Myometrial cell (primary cell): ENCODE results near the gene FRY. TPM values are rescaled to one million over a fixed set of nuclear protein-coding genes. Genes with fewer than 3 reads are reported as not detected.

Source experiments
- total RNA-seq: library from RNA; depleted of rRNA; stranded (reverse); fragments of >200 nt; gene quantifications from 2 replicates; pipeline ENCODE4 v1.2.3, GENCODE V29; 2015

Gene FRY
- total RNA-seq, result 7.5 and 24.8 TPM in 2 replicates

GRCh38 chr13:32031025-32031814, at the start of gene FRY:
FRY (plus strand) TSS chr13:32031774; CDS start chr13:32031796, 22 bp downstream.

GRCh38 chr13:32315238-32316027, 283.9 kb downstream of the FRY start, which contains the start of the genes BRCA2 and ZAR1L:
BRCA2 (plus strand) TSS chr13:32315508; CDS start chr13:32316461, 953 bp downstream.
ZAR1L (minus strand) TSS chr13:32315363; CDS start chr13:32311925, 3,438 bp downstream.

